Hepatocyte (in vitro differentiated cells): ENCODE measurements around the gene FMN1. TPM values are rescaled to one million over a fixed set of nuclear protein-coding genes. Genes with fewer than 3 reads are reported as not detected.

Source experiments
- DNase-seq: peaks from one replicate; pipeline ENCODE4 v3.0.0-alpha.2; 2016; ENCODE audit warnings: low spot score
- H2AFZ ChIP-seq: fragments of 200-600 bp; sonication (generic); 2 replicates; pipeline ENCODE4 v1.6.0; 2016; ENCODE audit warnings: antibody characterized with exemption, mild to moderate bottlenecking
- H3K27ac ChIP-seq: fragments of 200-600 bp; sonication (generic); 2 replicates; pipeline ENCODE4 v1.5.1; 2016; ENCODE audit warnings: mild to moderate bottlenecking
- H3K27me3 ChIP-seq: fragments of 200-600 bp; sonication (generic); 2 replicates; pipeline ENCODE4 v1.6.1; 2016
- H3K36me3 ChIP-seq: fragments of 200-600 bp; sonication (generic); replicated peaks from 2 replicates; pipeline ENCODE4 v1.5.1; 2016; ENCODE audit warnings: low read depth; ENCODE audit not compliant: insufficient read depth
- H3K4me1 ChIP-seq: fragments of 200-600 bp; sonication (generic); 2 replicates; pipeline ENCODE4 v1.5.1; 2016; ENCODE audit warnings: mild to moderate bottlenecking, moderate library complexity; ENCODE audit not compliant: insufficient read depth
- H3K4me2 ChIP-seq: fragments of 200-600 bp; sonication (generic); 2 replicates; pipeline ENCODE4 v1.6.0; 2016
- H3K4me3 ChIP-seq: fragments of 200-600 bp; sonication (generic); 2 replicates; pipeline ENCODE4 v1.5.1; 2016; ENCODE audit warnings: mild to moderate bottlenecking
- H3K79me2 ChIP-seq: fragments of 200-600 bp; sonication (generic); 2 replicates; pipeline ENCODE4 v1.6.0; 2017; ENCODE audit warnings: mild to moderate bottlenecking
- H3K9me2 ChIP-seq: fragments of 200-600 bp; sonication (generic); replicated peaks from 2 replicates; pipeline ENCODE4 v1.6.0; 2017; ENCODE audit warnings: mild to moderate bottlenecking; ENCODE audit not compliant: insufficient read depth
- H3K9me3 ChIP-seq: fragments of 200-600 bp; sonication (generic); 2 replicates; pipeline ENCODE4 v1.5.1; 2016; ENCODE audit warnings: low read depth, mild to moderate bottlenecking
- H4K20me1 ChIP-seq: fragments of 200-600 bp; sonication (generic); 2 replicates; pipeline ENCODE4 v1.6.0; 2016; ENCODE audit warnings: mild to moderate bottlenecking; ENCODE audit not compliant: insufficient read depth, poor library complexity, severe bottlenecking
- EZH2 ChIP-seq: fragments of 200-600 bp; sonication (generic); IDR thresholded peaks from 2 replicates; pipeline ENCODE4 v1.6.1; 2016; ENCODE audit warnings: antibody characterized with exemption, mild to moderate bottlenecking, borderline replicate concordance
- EZH2phosphoT487 ChIP-seq: fragments of 200-600 bp; sonication (generic); IDR thresholded peaks from one replicate; pipeline ENCODE4 v1.6.1; 2018; ENCODE audit warnings: antibody characterized with exemption, mild to moderate bottlenecking, low read depth, moderate library complexity; ENCODE audit not compliant: unreplicated experiment, severe bottlenecking
- WGBS: methylation state at CpG from one replicate; pipeline ENCODE4 v1.1.6; 2016; ENCODE audit warnings: low lambda C conversion rate; ENCODE audit errors: missing lambda C conversion rate; 5-methylcytosine and 5-hydroxymethylcytosine counted together
- polyA plus RNA-seq: library from polyadenylated mRNA; unstranded; fragments of >200 nt; fragmentation: Nextera tagmentation; extraction: Ambion mirVana; gene quantifications from 2 replicates; pipeline ENCODE4 v1.2.1, GENCODE V29; 2016
- small RNA-seq: library from RNA; depleted of rRNA; stranded (forward); fragments of <200 nt; gene quantifications from one replicate; pipeline ENCODE3, GENCODE V24; 2014
- total RNA-seq: library from RNA; depleted of rRNA; stranded (reverse); fragments of >200 nt; gene quantifications from 2 replicates; pipeline ENCODE4 v1.2.3, GENCODE V29; 2014
- TF ChIP-seq, protein P1 (sequence below): fragments of 200-600 bp; sonication (generic); IDR thresholded peaks from 2 replicates; pipeline ENCODE4 v1.5.1; 2016; ENCODE audit warnings: antibody characterized with exemption, mild to moderate bottlenecking; ENCODE audit not compliant: poor library complexity

The FMN1 gene
- total and polyA plus RNA-seq, 2 experiments from 2014 or later = 0.07 to 0.70 TPM

- 38% methylated on average over 13 of the region's 13 CpGs for WGBS
- no peaks in the 10 kb centered on the region for H3K9me2 ChIP-seq
- no peak overlapping the region for H2AFZ ChIP-seq
- peaks cover 84% of the 10 kb centered on the region for H3K27me3 ChIP-seq
- no peak overlapping the region for H3K4me3 ChIP-seq
- peak overlapping the region; percentile 80 for H3K4me2 ChIP-seq
- TF ChIP-seq EZH2phosphoT487 (no peak), EZH2 (no peak)
- TF ChIP-seq, protein P1, sequence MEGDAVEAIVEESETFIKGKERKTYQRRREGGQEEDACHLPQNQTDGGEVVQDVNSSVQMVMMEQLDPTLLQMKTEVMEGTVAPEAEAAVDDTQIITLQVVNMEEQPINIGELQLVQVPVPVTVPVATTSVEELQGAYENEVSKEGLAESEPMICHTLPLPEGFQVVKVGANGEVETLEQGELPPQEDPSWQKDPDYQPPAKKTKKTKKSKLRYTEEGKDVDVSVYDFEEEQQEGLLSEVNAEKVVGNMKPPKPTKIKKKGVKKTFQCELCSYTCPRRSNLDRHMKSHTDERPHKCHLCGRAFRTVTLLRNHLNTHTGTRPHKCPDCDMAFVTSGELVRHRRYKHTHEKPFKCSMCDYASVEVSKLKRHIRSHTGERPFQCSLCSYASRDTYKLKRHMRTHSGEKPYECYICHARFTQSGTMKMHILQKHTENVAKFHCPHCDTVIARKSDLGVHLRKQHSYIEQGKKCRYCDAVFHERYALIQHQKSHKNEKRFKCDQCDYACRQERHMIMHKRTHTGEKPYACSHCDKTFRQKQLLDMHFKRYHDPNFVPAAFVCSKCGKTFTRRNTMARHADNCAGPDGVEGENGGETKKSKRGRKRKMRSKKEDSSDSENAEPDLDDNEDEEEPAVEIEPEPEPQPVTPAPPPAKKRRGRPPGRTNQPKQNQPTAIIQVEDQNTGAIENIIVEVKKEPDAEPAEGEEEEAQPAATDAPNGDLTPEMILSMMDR = no peak
- no peaks in the 10 kb centered on the region for H3K36me3 ChIP-seq
- no peaks in the 10 kb centered on the region for H3K79me2 ChIP-seq
- no peak overlapping the region for H3K27ac ChIP-seq
- no peaks in the 10 kb centered on the region for H3K9me3 ChIP-seq
- DNase-seq = no peak
- H4K20me1 ChIP-seq = no peaks in the 10 kb centered on the region
- H3K4me1 ChIP-seq = peaks cover 9% of the 10 kb centered on the region
These were observed 478.1 kb downstream of the FMN1 start for GRCh38 chr15:32716216-32716914.

Small RNAs within 50 kb of the gene (small RNA-seq; reads per million reads assigned to genes)
- gene RF00591 = not detected

Other genes starting within 250 kb of the FMN1 start
- 0.36 and 0.37 TPM in 2 replicates for gene RYR3, start 116.3 kb upstream of the FMN1 start, total RNA-seq
- 0.36 and 0.39 TPM in 2 replicates for gene RYR3, start 116.3 kb upstream of the FMN1 start, polyA plus RNA-seq